SK-N-SH treated with all-trans-retinoic acid at 6 μM for 48 hours (cell line): ENCODE data around the gene ZSWIM9.
"Not testable (repeated sequence)": the region's sequence is repeated elsewhere in the genome, so short reads cannot be mapped to it uniquely, and the experiment has no call there.

ENCODE experiments used
- ATAC-seq: fragments of 200-7000 bp; cut with Tn5 transposase; 3 replicates; pipeline ENCODE4 v1.9.1; 2020; ENCODE audit warnings: mild to moderate bottlenecking, moderate library complexity
- ARNTL ChIP-seq: fragments of 450-650 bp; formaldehyde crosslinking; IDR thresholded peaks from 2 replicates; pipeline ENCODE4 v1.5.0; 2020; ENCODE audit warnings: low read depth, mild to moderate bottlenecking, moderate library complexity, borderline replicate concordance
- BACH2 ChIP-seq: fragments of 250-450 bp; sonication (Bioruptor Pico); IDR thresholded peaks from 2 replicates; pipeline ENCODE4 v1.9.0; 2021; ENCODE audit warnings: mild to moderate bottlenecking, borderline replicate concordance
- CSDC2 ChIP-seq: fragments of 250-450 bp; sonication (Bioruptor Pico); IDR thresholded peaks from 2 replicates; pipeline ENCODE4 v1.5.0; 2020; ENCODE audit warnings: mild to moderate bottlenecking, moderate library complexity
- ESRRG ChIP-seq: fragments of 250-450 bp; sonication (Bioruptor Pico); IDR thresholded peaks from 2 replicates; pipeline ENCODE4 v1.6.1; 2021; ENCODE audit warnings: mild to moderate bottlenecking
- GLIS3 ChIP-seq: fragments of 250-450 bp; sonication (Bioruptor Pico); IDR thresholded peaks from 2 replicates; pipeline ENCODE4 v1.5.0; 2020; ENCODE audit warnings: mild to moderate bottlenecking, moderate library complexity
- ISL1 ChIP-seq: fragments of 250-450 bp; sonication (Bioruptor Pico); IDR thresholded peaks from 2 replicates; pipeline ENCODE4 v2.1.2; 2022; ENCODE audit warnings: mild to moderate bottlenecking, moderate library complexity
- RARB ChIP-seq: fragments of 250-450 bp; sonication (Bioruptor Pico); IDR thresholded peaks from 2 replicates; pipeline ENCODE4 v1.8.0; 2021; ENCODE audit warnings: mild to moderate bottlenecking, moderate library complexity
- SNAI2 ChIP-seq: fragments of 250-450 bp; sonication (Bioruptor Pico); IDR thresholded peaks from 2 replicates; pipeline ENCODE4 v1.5.0; 2020; ENCODE audit warnings: mild to moderate bottlenecking, moderate library complexity
- TCF4 ChIP-seq: fragments of 250-450 bp; sonication (Bioruptor Pico); IDR thresholded peaks from 2 replicates; pipeline ENCODE4 v1.8.0; 2021; ENCODE audit warnings: mild to moderate bottlenecking, moderate library complexity, borderline replicate concordance
- TOX ChIP-seq: fragments of 250-450 bp; sonication (Bioruptor Pico); IDR thresholded peaks from 2 replicates; pipeline ENCODE4 v1.8.0; 2021; ENCODE audit warnings: mild to moderate bottlenecking, moderate library complexity, borderline replicate concordance
- ZFP3 ChIP-seq: fragments of 250-450 bp; sonication (Bioruptor Pico); IDR thresholded peaks from 2 replicates; pipeline ENCODE4 v1.5.0; 2020; ENCODE audit warnings: mild to moderate bottlenecking, moderate library complexity
- ZFP30 ChIP-seq: fragments of 450-650 bp; formaldehyde crosslinking; IDR thresholded peaks from 2 replicates; pipeline ENCODE4 v1.5.0; 2022; ENCODE audit warnings: mild to moderate bottlenecking, moderate library complexity
- ZNF565 ChIP-seq: fragments of 450-650 bp; formaldehyde crosslinking; conservative IDR thresholded peaks from 2 replicates; pipeline ENCODE4 v1.5.0; 2020; ENCODE audit warnings: low read depth, mild to moderate bottlenecking, moderate library complexity
- ZNF70 ChIP-seq: fragments of 450-650 bp; formaldehyde crosslinking; IDR thresholded peaks from 2 replicates; pipeline ENCODE4 v1.5.0; 2020; ENCODE audit warnings: mild to moderate bottlenecking, moderate library complexity
- ZNF8 ChIP-seq: fragments of 450-650 bp; formaldehyde crosslinking; IDR thresholded peaks from 2 replicates; pipeline ENCODE4 v1.5.0; 2020; ENCODE audit warnings: mild to moderate bottlenecking, moderate library complexity
- TF ChIP-seq, protein P1 (sequence below): fragments of 250-450 bp; sonication (Bioruptor Pico); IDR thresholded peaks from 2 replicates; pipeline ENCODE4 v1.5.1; 2021; ENCODE audit warnings: mild to moderate bottlenecking, moderate library complexity
- TF ChIP-seq, protein P2 (sequence below): fragments of 250-450 bp; sonication (Bioruptor Pico); IDR thresholded peaks from 2 replicates; pipeline ENCODE4 v1.8.0; 2021; ENCODE audit warnings: low read depth, mild to moderate bottlenecking, moderate library complexity, borderline replicate concordance
- TF ChIP-seq, protein P3 (sequence below): fragments of 250-450 bp; sonication (Bioruptor Pico); IDR thresholded peaks from 2 replicates; pipeline ENCODE4 v1.5.0; 2020; ENCODE audit warnings: mild to moderate bottlenecking, moderate library complexity
- TF ChIP-seq, protein P4 (sequence below): fragments of 250-450 bp; sonication (Bioruptor Pico); IDR thresholded peaks from 2 replicates; pipeline ENCODE4 v1.8.0; 2020; ENCODE audit warnings: mild to moderate bottlenecking, moderate library complexity, borderline replicate concordance
- TF ChIP-seq, protein P5 (sequence below): fragments of 250-450 bp; sonication (Bioruptor Pico); IDR thresholded peaks from 2 replicates; pipeline ENCODE4 v1.5.1; 2020; ENCODE audit warnings: low read depth, mild to moderate bottlenecking, moderate library complexity

The ZSWIM9 gene

DNA sequence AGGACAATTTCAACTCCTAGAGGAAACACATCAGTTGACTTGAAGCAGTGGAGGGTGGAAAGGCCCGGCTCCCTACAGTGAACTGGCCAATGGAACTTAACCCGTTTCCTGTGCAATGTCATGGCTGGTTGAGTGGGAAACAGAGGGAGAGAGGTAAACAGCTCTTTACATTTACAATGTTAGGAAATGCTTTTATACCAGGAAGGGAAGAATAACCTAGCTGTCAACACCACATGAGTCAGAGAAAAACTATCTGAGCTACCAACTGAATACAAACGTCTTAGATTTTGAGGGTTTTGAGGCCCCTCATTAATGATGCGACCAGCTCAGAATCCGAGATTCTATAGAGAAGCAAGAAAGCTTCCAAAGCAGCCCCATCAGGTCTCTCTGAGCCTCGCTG lies 48.5 kb downstream of the ZSWIM9 start:
- peak; percentile 20; the same call in 1 of the 3 replicates for ATAC-seq
- no peak for TF ChIP-seq GLIS3 (CRISPR knock-in tag)
- TF ChIP-seq, protein P1, sequence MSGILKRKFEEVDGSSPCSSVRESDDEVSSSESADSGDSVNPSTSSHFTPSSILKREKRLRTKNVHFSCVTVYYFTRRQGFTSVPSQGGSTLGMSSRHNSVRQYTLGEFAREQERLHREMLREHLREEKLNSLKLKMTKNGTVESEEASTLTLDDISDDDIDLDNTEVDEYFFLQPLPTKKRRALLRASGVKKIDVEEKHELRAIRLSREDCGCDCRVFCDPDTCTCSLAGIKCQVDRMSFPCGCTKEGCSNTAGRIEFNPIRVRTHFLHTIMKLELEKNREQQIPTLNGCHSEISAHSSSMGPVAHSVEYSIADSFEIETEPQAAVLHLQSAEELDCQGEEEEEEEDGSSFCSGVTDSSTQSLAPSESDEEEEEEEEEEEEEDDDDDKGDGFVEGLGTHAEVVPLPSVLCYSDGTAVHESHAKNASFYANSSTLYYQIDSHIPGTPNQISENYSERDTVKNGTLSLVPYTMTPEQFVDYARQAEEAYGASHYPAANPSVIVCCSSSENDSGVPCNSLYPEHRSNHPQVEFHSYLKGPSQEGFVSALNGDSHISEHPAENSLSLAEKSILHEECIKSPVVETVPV: no peak
- no peak for TF ChIP-seq ZNF8 (CRISPR knock-in tag)
- TF ChIP-seq, protein P2, sequence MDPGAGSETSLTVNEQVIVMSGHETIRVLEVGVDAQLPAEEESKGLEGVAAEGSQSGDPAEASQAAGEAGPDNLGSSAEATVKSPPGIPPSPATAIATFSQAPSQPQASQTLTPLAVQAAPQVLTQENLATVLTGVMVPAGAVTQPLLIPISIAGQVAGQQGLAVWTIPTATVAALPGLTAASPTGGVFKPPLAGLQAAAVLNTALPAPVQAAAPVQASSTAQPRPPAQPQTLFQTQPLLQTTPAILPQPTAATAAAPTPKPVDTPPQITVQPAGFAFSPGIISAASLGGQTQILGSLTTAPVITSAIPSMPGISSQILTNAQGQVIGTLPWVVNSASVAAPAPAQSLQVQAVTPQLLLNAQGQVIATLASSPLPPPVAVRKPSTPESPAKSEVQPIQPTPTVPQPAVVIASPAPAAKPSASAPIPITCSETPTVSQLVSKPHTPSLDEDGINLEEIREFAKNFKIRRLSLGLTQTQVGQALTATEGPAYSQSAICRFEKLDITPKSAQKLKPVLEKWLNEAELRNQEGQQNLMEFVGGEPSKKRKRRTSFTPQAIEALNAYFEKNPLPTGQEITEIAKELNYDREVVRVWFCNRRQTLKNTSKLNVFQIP (CRISPR knock-in tag): no peak
- TF ChIP-seq ZNF565 (CRISPR knock-in tag): no peak
- no peak for TF ChIP-seq ZFP3 (CRISPR knock-in tag)
- TF ChIP-seq ESRRG (CRISPR knock-in tag): no peak
- TF ChIP-seq, protein P3, sequence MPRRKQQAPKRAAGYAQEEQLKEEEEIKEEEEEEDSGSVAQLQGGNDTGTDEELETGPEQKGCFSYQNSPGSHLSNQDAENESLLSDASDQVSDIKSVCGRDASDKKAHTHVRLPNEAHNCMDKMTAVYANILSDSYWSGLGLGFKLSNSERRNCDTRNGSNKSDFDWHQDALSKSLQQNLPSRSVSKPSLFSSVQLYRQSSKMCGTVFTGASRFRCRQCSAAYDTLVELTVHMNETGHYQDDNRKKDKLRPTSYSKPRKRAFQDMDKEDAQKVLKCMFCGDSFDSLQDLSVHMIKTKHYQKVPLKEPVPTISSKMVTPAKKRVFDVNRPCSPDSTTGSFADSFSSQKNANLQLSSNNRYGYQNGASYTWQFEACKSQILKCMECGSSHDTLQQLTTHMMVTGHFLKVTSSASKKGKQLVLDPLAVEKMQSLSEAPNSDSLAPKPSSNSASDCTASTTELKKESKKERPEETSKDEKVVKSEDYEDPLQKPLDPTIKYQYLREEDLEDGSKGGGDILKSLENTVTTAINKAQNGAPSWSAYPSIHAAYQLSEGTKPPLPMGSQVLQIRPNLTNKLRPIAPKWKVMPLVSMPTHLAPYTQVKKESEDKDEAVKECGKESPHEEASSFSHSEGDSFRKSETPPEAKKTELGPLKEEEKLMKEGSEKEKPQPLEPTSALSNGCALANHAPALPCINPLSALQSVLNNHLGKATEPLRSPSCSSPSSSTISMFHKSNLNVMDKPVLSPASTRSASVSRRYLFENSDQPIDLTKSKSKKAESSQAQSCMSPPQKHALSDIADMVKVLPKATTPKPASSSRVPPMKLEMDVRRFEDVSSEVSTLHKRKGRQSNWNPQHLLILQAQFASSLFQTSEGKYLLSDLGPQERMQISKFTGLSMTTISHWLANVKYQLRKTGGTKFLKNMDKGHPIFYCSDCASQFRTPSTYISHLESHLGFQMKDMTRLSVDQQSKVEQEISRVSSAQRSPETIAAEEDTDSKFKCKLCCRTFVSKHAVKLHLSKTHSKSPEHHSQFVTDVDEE (CRISPR knock-in tag): no peak
- no peak for TF ChIP-seq ARNTL (CRISPR knock-in tag)
- no peak for TF ChIP-seq ZNF70 (CRISPR knock-in tag)
- TF ChIP-seq SNAI2 (CRISPR knock-in tag): no peak
- no peak for TF ChIP-seq TOX (CRISPR knock-in tag)
- TF ChIP-seq ISL1: no peak
- TF ChIP-seq RARB (CRISPR knock-in tag): no peak
- TF ChIP-seq, protein P4, sequence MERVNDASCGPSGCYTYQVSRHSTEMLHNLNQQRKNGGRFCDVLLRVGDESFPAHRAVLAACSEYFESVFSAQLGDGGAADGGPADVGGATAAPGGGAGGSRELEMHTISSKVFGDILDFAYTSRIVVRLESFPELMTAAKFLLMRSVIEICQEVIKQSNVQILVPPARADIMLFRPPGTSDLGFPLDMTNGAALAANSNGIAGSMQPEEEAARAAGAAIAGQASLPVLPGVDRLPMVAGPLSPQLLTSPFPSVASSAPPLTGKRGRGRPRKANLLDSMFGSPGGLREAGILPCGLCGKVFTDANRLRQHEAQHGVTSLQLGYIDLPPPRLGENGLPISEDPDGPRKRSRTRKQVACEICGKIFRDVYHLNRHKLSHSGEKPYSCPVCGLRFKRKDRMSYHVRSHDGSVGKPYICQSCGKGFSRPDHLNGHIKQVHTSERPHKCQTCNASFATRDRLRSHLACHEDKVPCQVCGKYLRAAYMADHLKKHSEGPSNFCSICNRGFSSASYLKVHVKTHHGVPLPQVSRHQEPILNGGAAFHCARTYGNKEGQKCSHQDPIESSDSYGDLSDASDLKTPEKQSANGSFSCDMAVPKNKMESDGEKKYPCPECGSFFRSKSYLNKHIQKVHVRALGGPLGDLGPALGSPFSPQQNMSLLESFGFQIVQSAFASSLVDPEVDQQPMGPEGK (CRISPR knock-in tag): no peak
- TF ChIP-seq, protein P5, sequence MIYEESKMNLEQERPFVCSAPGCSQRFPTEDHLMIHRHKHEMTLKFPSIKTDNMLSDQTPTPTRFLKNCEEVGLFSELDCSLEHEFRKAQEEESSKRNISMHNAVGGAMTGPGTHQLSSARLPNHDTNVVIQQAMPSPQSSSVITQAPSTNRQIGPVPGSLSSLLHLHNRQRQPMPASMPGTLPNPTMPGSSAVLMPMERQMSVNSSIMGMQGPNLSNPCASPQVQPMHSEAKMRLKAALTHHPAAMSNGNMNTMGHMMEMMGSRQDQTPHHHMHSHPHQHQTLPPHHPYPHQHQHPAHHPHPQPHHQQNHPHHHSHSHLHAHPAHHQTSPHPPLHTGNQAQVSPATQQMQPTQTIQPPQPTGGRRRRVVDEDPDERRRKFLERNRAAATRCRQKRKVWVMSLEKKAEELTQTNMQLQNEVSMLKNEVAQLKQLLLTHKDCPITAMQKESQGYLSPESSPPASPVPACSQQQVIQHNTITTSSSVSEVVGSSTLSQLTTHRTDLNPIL (CRISPR knock-in tag): no peak
- no peak for TF ChIP-seq ZFP30 (CRISPR knock-in tag)
- no peak for TF ChIP-seq CSDC2

DNA sequence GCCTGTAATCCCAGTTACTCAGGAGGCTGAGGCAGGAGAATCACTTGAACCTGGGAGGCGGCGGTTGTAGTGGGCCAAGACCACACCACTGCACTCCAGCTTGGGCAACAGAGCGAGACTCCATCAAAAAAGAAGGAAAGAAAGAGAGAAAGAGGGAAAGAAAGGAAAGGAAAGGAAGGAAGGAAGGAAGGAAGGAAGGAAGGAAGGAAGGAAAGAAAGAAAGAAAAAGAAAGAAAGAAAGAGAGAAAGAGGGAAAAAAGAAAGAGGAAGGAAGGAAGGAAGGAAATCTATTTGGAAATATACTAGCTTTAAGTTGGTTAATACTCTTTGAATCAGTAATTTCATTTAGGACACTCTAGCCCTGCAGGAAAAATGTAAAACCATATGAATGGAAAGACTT lies 50.3 kb downstream of the ZSWIM9 start:
- ATAC-seq: not testable (repeated sequence)

DNA sequence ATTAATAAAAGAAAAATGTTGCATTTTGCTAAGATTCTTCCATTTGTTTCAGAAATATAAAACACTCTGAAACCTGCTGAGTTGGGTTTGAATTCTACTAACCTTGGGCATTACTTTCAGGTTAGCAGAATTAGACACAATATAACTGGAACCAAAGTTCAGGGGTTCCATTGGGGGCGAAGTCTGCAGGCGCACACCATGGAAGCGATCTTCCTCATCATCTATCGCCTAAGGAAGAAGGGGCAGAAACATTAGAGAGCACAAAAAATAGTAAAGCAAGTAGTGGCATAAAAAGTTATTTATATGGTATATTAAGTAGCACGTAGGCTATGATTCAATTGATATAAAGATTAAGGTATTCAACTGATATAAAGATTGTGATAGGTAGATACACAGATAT lies 51.1 kb downstream of the ZSWIM9 start:
- TF ChIP-seq, protein P3 (CRISPR knock-in tag): no peak
- TF ChIP-seq ZNF70 (CRISPR knock-in tag) (no peak), ISL1 (no peak), SNAI2 (CRISPR knock-in tag) (no peak), ZFP3 (CRISPR knock-in tag) (no peak), ZNF8 (CRISPR knock-in tag) (no peak), ARNTL (CRISPR knock-in tag) (no peak), BACH2 (CRISPR knock-in tag) (no peak), GLIS3 (CRISPR knock-in tag) (no peak), TOX (CRISPR knock-in tag) (no peak), TCF4 (CRISPR knock-in tag) (no peak), CSDC2 (no peak)
- TF ChIP-seq, protein P2 (CRISPR knock-in tag): no peak
- TF ChIP-seq, all 23 proteins: peak for 0
- no peak for ATAC-seq
